HG03520 (cell line): ENCODE results near the gene CCR8.
A peak's percentile ranks its signal among the peaks of the same experiment; 100 is the strongest.
"Not testable (repeated sequence)": the region's sequence is repeated elsewhere in the genome, so short reads cannot be mapped to it uniquely, and the experiment has no call there.

Experiments
- ATAC-seq: cut with Tn5 transposase; IDR thresholded peaks from one replicate; pipeline ENCODE4 v1.9.1; 2021; ENCODE audit warnings: mild to moderate bottlenecking, moderate library complexity; ENCODE audit not compliant: unreplicated experiment

CCR8 gene

DNA sequence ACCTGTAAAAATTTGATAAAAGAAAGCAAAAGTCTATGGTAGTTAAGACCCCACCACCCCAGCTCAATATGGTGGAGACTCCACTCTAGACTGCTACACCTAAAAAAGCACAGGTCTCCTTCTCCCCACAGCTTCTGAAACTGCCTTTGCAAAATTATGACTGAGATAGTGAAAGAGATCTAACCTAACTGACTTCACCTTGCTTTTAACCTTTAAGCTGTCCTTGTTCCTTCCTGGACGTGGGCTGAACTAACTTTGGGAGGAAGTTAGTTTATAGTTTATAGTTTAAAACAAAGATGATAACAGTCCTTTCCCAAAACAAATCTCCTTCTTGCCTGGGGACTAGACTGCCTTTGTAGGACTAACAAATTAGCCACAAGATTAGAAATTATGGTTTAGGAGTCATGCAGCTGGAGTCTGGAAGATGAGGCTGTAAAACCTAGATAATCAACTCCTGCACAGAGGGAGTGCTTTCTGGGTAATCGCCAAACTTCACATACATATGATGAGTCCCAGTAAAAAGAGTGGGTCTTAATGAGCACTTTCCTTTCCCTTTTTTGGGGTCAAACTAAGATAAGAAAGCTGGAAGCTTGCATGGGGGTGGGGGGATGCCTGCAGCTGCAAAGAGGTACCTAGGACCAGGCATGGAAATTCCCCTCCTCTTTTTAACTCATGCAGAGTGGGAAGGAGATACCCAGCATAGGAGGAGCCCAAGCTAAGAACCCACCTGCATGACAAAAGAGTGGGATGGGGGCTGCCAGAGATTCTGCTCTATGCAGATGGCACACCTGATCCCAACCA lies 17.5 kb downstream of the CCR8 start:
- ATAC-seq, result peak; percentile 71

DNA sequence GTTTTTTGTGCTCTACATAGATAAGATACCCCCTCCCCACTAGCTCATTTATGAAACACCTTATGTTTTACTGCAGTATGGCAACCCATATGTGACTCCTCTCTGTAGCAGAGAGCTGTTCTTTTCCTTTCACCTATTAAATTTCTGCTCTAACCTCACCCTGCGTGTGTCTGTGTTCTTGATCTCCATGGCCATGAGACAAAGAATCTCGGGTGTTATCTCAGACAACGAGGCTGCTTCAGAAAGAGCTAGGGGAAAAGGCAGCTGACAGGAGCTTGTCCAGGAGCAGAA lies 18.0 kb downstream of the CCR8 start:
- no peak for ATAC-seq

DNA sequence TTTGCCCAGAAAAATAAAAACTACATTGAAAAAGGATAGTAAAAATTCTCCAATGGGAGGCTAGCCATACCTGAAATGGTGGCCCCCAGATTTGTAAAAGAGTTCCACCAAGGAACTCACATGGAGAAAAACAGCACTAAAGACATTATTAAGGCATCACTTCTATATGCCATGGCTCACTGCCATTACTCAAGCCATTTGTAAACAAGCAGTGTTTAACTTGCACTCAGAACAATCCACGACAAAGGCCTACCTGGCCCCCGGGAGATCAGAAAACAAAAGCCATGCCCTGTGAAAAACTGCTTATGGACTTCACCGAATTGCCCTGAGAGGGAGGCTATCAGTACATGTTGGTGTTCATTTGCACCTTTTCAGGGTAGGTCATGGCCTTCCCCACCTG lies 19.6 kb downstream of the CCR8 start:
- ATAC-seq, result no peak

DNA sequence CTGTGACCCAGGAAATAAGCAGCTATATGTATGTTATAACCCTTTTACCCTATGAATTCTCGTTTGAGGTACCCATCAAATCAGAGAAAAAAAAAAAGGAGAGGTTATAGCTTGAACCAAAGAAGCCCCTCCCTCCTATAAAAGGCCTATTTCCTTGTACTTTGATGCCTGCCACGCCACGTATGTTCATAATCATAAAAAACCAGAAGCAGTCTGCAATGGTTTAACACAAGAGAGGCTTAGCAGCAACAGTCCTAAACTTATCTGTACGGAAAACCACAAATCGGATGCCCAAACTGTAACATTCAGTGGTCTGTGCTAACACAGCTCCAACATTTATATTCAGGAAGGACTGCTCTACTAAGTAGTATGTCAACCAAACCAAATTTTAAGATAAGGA lies 21.2 kb downstream of the CCR8 start:
- no peak for ATAC-seq

DNA sequence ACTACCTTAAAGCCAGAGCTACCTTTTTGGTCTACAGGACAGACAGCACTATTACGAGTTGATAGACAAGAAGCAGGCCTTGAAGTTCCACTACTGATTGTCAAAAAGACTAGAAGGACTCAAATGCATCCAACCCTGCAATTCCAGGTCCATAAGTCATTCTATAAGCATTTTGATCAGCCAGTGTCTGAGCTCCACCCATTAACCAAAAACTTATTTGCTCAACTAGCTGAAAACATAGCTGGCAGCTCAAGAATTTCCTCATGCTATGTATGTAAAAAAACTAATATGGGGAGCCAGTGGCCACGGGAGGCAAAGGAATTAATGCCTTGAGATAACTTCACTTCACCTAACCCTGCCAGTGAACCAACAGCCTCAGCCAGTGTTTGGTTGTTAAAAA lies 21.6 kb downstream of the CCR8 start:
- not testable (repeated sequence) for ATAC-seq

DNA sequence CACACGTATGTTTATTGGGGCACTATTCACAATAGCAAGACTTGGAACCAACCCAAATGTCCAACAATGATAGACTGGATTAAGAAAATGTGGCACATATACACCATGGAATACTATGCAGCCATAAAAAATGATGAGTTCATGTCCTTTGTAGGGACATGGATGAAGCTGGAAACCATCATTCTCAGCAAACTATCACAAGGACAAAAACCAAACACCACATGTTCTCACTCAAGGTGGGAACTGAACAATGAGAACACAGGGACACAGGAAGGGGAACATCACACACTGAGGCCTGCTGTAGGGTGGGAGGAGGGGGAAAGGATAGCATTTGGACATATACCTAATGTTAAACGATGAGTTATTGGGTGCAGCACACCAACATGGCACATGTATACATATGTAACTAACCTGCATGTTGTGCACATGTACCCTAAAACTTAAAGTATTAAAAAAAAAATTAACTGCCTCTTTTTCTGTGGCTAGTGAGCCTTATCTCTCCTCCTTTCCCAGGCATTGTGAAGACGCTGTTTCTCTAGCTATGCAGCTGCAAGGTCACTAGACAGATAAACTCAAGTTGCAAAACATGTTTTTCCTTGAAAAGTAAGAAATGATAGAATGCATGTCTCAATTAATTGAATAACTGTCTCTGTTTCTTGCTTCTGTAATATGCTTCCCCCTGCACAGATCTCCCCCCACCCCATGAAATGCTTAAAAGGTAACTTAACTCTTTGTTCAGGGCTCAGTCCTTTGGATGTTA lies 23.8 kb downstream of the CCR8 start:
- ATAC-seq, result not testable (repeated sequence)

DNA sequence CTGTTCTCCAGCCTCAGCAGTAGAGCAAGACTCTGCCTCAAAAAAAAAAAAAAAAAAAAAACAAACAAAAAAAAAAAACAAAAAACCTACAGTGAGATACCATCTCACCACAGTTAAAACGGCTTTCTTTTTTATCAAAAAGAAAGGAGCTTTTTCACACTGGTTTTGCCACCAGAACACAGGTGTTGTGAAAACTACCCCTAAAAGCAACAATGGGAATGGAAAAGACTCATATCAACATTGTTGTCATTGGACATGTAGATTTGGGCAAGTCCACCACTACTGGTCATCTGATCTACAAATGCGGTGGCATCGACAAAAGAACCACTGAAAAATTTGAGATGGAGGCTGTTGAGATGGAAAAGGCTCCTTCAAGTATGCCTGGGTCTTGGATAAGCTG lies 28.8 kb downstream of the CCR8 start:
- no peak for ATAC-seq

DNA sequence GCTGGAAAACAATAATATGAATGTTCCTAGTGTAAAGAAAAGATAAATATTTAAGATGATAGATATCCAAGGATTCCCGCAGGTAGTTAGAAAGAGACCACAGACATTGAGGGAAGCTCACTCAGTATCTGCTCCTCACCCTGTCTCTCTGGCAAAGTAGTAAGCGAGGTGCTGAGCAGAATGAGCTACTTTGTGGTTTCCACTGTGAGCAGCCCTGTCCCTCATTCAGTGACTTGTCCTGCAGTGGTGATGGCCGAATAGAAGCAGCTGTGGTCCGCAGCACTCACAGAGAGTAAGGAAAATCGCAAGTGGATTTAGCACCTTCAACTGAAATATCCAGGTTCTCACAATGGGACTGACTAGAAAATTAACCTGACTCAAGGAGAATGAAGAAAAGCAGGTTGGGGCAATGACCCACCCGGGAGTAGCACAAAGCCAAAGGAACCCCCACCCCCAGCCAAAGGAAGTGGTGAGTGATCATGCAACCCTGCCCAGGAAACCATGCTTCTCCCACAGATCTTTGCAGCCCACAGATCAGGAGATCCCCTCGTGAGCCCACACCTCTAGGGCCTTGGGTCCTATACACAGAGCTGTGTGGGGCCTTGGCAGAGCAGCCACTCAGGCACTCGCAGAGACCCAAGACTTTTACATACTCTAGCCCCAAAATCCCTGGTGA lies 31.9 kb downstream of the CCR8 start:
- ATAC-seq, result no peak

DNA sequence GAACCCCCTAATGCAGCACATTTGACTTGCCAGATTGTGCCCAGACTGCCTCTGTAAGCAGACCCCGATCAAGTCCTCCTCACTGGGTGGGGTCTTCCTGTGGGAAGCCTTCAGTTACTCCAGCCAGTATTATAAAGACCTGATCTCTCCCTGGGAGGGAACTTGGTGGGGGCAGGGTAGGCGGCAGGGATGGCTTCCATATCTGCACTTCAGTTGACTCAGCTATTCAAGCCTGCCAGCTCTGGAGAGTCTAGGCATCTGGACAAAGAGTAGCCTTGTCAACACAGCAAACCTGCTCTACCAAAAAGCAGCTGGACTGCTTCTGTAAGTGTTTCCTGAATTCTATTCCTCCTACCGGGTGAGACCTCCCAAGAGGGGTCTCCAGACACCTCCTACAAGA lies 32.7 kb downstream of the CCR8 start:
- no peak for ATAC-seq

DNA sequence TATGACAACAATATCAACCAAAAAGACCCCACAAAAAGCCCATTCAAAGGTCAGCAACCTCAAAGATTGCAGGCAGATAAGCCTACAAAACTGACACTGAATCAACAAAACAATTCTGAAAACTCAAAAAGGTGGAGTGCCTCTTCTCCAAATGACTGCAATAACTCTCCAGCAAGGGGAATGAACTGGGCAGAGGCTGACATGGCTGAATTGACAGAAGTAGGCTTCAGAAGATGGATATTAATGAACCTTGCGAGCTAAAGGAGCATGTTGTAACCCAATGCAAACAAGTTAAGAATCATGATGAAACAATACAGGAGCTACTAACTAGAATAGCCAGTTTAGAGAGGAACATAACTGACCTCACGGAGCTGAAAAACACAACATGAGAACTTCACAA lies 33.3 kb downstream of the CCR8 start:
- ATAC-seq, result no peak

DNA sequence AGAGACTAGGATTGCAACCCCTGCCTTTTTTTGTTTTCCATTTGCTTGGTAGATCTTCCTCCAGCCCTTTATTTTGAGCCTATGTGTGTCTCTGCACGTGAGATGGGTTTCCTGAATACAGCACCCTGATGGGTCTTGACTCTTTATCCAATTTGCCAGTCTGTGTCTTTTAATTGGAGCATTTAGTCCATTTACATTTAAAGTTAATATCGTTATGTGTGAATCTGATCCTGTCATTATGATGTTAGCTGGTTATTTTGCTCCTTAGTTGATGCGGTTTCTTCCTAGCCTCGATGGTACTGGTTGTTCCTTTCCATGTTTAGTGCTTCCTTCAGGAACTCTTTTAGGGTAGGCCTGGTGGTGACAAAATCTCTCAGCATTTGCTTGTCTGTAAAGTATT lies 40.9 kb downstream of the CCR8 start:
- not testable (repeated sequence) for ATAC-seq

DNA sequence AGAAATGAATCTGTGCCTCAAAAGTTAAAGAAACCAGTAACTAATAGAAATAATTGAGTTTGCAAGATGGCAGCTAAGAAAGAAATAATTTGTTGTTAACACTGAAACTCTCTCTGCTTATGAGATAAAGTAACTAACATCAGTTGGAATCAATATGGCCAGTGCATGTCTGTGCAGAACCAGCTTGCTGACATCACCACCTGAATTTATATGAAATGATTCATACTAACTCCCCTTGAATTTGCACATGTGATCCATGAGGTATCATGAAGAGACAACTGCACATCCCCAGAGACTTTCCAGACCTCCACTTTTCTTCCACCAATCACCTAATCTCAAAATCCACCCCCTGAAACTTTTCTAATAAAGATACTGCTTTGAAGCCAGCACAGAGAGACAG lies 43.3 kb downstream of the CCR8 start:
- ATAC-seq, result no peak

DNA sequence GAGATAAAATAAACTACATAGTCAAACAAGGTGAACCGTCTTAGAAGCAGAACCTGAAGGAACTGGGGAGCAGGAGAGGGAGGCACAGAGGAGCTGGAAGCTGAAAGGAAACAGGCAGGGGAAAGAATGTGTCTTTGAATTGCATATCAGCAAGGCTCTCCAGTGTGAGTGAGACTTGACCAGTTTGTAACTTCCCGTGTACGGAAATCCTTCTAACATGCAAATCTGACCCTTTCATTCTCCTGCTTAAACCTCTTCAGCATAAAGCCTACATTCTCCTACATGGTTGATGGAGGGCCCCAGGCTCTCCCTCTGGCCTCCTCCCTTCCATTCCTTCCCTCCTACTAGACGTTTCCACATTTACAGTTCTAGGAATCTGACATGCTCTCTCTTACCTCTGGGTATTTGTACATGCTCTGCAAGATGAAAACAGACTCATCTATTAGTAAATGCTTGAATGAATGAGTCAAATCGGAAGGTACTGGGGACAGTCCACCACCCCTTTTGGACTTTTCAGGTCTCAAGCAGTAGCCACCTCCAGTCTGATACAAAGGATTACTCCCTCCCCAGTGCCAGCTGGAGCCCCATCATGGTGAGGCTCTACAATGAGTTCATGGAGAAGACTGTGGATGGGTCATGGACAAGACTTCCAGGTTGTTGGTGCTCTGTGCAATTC lies 47.6 kb downstream of the CCR8 start:
- ATAC-seq, result no peak

DNA sequence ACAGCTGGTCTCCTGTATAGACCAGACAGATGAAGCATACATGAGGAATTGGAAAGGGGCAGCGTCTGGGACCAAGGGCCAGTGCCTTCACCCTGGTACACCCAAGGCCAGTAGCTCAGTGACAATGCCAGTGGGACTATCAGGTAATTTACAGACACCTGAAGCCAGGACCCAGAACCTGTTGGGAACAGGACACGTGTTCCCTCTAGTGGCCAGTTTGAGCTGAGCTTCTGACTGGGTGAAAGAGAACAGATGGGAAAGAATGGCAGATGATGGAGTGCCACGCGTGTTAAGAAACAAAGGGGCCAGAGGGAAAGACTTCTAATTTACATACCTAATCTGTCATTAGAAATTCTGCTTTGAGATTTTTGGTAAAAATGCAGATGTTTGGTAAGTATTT lies 48.6 kb downstream of the CCR8 start:
- peak; percentile 62 for ATAC-seq

DNA sequence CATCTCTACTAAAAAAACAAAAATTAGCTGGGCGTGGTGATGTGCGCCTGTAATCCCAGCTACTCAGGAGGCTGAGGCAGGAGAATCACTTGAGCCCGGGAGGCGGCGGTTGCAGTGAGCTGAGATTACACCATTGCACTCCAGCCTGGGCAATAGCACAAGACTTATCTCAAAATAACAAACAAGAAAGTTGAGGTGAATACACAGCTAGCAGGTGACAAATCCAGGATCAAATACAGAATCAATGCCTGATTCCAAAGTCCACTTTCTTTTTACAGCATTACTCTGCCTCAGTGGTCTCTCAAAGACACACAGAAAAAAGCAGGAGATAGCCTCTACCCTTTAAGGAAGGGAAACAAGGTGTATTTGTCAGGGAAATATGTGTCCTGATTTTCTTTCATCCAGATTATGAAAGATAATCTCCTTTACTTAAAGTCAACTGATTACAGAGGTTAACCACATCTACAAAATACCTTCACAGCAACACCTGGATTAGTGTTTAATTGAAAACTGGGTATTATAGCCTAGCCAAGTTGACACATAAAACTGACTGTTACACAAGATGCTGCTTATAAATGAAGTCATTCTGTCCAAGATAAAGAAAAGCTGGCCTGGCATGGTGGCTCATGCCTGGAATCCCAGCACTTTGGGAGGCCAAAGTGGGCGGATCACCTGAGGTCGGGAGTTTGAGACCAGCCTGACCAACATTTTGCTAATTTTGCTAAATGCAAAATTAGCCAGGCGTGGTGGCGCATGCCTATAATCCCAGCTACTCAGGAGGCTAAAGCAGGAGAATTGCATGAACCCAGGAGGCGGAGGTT lies 49.7 kb downstream of the CCR8 start:
- ATAC-seq, result no peak

DNA sequence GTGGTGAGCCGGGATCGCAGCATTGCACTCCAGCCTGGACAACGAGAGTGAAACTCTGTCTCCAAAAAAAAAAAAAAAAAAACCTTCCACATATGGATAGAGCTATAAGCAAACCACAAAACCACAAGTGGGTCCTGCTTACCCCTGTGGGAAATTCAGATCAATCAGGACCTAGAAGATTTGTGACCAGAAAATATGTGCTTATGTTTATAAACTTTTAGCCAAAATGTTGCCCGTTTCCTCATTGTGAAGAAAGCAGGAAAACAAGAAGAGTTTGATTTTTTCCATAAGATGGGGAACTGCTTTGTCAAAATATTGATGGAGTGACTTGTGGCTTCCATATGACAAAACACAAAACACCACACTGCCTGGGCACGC lies 50.3 kb downstream of the CCR8 start:
- no peak for ATAC-seq

DNA sequence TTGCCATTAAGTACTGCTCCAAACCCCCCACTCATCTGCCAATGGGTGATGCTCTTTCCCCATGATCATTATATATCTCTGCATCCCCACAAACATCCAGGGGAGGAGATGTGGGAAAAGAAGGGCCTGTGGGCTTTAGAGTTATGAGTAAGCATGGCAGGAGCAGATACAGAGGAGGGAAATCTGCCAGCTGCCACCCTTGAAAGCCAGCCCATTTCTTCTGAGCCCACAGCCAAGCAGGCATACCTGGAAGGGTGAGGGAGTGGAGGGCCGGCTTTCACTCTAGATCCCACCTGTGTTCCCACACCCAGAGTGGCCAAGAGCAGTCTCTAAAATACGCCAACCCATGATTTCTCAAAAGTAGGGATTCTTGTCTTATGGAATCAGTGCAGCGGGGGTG lies 51.9 kb downstream of the CCR8 start:
- no peak for ATAC-seq
